Mesenchymal stem cell (in vitro differentiated cells and primary cell): ENCODE results near the gene NCOA6.
A peak's percentile ranks its signal among the peaks of the same experiment; 100 is the strongest.

Source experiments
- DNase-seq: peaks from one replicate; pipeline ENCODE4 v3.0.0-alpha.2; 2013
- H2AFZ ChIP-seq: one replicate; pipeline ENCODE4 v1.6.1; 2013; ENCODE audit warnings: low read depth, mild to moderate bottlenecking, control low read depth, inconsistent platforms, low read length, moderate library complexity
- H2AK5ac ChIP-seq: 2 replicates; pipeline ENCODE4 v1.6.1; 2013; ENCODE audit warnings: low read length, moderate library complexity, mild to moderate bottlenecking, inconsistent platforms; ENCODE audit not compliant: severe bottlenecking
- H2BK120ac ChIP-seq: one replicate; pipeline ENCODE4 v1.6.1; 2013; ENCODE audit warnings: low read depth, mild to moderate bottlenecking, inconsistent platforms, low read length, moderate library complexity
- H2BK12ac ChIP-seq, 2 experiments: one replicate each; pipeline ENCODE4 v1.6.1; 2013; ENCODE audit warnings: inconsistent platforms in 2 of 2, low read length in 2 of 2, mild to moderate bottlenecking in 2 of 2, moderate library complexity in 2 of 2, control low read depth in 1 of 2
- H2BK15ac ChIP-seq: one replicate; pipeline ENCODE4 v1.6.1; 2013; ENCODE audit warnings: mild to moderate bottlenecking, low read depth, inconsistent platforms; ENCODE audit not compliant: poor library complexity, severe bottlenecking
- H2BK5ac ChIP-seq: 2 replicates; pipeline ENCODE4 v1.6.1; 2013; ENCODE audit warnings: low read depth, mild to moderate bottlenecking, low read length, control low read depth, inconsistent platforms; ENCODE audit not compliant: poor library complexity, severe bottlenecking
- H3K14ac ChIP-seq, 2 experiments: one replicate each; pipeline ENCODE4 v1.6.1; 2013; ENCODE audit warnings: inconsistent platforms in 2 of 2, low read length in 2 of 2, control low read depth in 1 of 2, mild to moderate bottlenecking in 1 of 2, moderate library complexity in 1 of 2
- H3K18ac ChIP-seq, 2 experiments: one replicate each; pipeline ENCODE4 v1.6.1; 2013; ENCODE audit warnings: inconsistent platforms in 2 of 2, low read length in 2 of 2, control low read depth in 1 of 2, low read depth in 1 of 2, mild to moderate bottlenecking in 1 of 2
- H3K23ac ChIP-seq, 2 experiments: one replicate each; pipeline ENCODE4 v1.6.1; 2013; ENCODE audit warnings: inconsistent platforms in 2 of 2, low read length in 2 of 2, mild to moderate bottlenecking in 2 of 2, moderate library complexity in 2 of 2, control low read depth in 1 of 2
- H3K27ac ChIP-seq: 2 replicates; pipeline ENCODE4 v1.5.1; 2013; ENCODE audit warnings: mild to moderate bottlenecking, moderate library complexity, low read length, control low read depth, inconsistent platforms; ENCODE audit not compliant: poor library complexity, severe bottlenecking
- H3K27me3 ChIP-seq, 2 experiments: 2 replicates each; pipeline versions ENCODE4 v1.6.1 to v1.7.0; 2013; ENCODE audit warnings: low read length in 2 of 2, mild to moderate bottlenecking in 2 of 2, moderate library complexity in 2 of 2, control low read depth in 1 of 2, inconsistent platforms in 1 of 2; ENCODE audit not compliant: control insufficient read depth in 1 of 2, insufficient read depth in 1 of 2
- H3K36me3 ChIP-seq, 2 experiments: 2 replicates each; pipeline versions ENCODE4 v1.6.1 to v1.7.0; 2013; ENCODE audit warnings: low read length in 2 of 2, control low read depth in 1 of 2, inconsistent platforms in 1 of 2, low read depth in 1 of 2, mild to moderate bottlenecking in 1 of 2; ENCODE audit not compliant: insufficient read depth in 2 of 2, control insufficient read depth in 1 of 2
- H3K4ac ChIP-seq, 2 experiments: one replicate each; pipeline ENCODE4 v1.6.1; 2013; ENCODE audit warnings: inconsistent platforms in 2 of 2, low read length in 2 of 2, mild to moderate bottlenecking in 2 of 2, moderate library complexity in 2 of 2, control low read depth in 1 of 2, low read depth in 1 of 2
- H3K4me1 ChIP-seq: 2 replicates; pipeline ENCODE4 v1.6.1; 2013; ENCODE audit warnings: low read depth, low read length, control low read depth; ENCODE audit not compliant: control insufficient read depth, insufficient read depth
- H3K4me2 ChIP-seq: 2 replicates; pipeline ENCODE4 v1.6.1; 2013; ENCODE audit warnings: low read length, mild to moderate bottlenecking, inconsistent platforms; ENCODE audit not compliant: poor library complexity, severe bottlenecking
- H3K4me3 ChIP-seq, 2 experiments: 2 replicates each; pipeline versions ENCODE4 v1.5.1 to v1.7.0; 2013; ENCODE audit warnings: low read length in 2 of 2, mild to moderate bottlenecking in 2 of 2, control low read depth in 1 of 2, low read depth in 1 of 2; ENCODE audit not compliant: insufficient read depth in 1 of 2
- H3K79me1 ChIP-seq: replicated peaks from 2 replicates; pipeline ENCODE4 v1.6.1; 2013; ENCODE audit warnings: mild to moderate bottlenecking, control low read depth, low read length, inconsistent platforms; ENCODE audit not compliant: poor library complexity, severe bottlenecking
- H3K9ac ChIP-seq: 2 replicates; pipeline ENCODE4 v1.7.0; 2013; ENCODE audit warnings: mild to moderate bottlenecking, low read length, moderate library complexity
- H3K9me3 ChIP-seq: 2 replicates; pipeline ENCODE4 v1.7.0; 2013; ENCODE audit warnings: mild to moderate bottlenecking, low read length; ENCODE audit not compliant: control insufficient read depth
- H4K8ac ChIP-seq: one replicate; pipeline ENCODE4 v1.6.1; 2013; ENCODE audit warnings: inconsistent platforms, mild to moderate bottlenecking, low read length, moderate library complexity
- H4K91ac ChIP-seq: one replicate; pipeline ENCODE4 v1.6.1; 2013; ENCODE audit warnings: mild to moderate bottlenecking, low read length, inconsistent platforms
- WGBS: methylation state at CpG from one replicate; pipeline ENCODE4 v1.1.7; 2013; ENCODE audit warnings: mixed read lengths; 5-methylcytosine and 5-hydroxymethylcytosine counted together

Gene NCOA6

GRCh38 chr20:34711813-34712430 lies 113.5 kb downstream of the NCOA6 start:
- H3K4me3 ChIP-seq: no peak overlapping the region
- peaks cover 10% of the 10 kb centered on the region for H3K79me1 ChIP-seq
- WGBS: 81% methylated on average over 2 of the region's 3 CpGs

GRCh38 chr20:34710861-34711574 lies 114.4 kb downstream of the NCOA6 start:
- 93% methylated on average over 9 of the region's 9 CpGs for WGBS
- H3K4me3 ChIP-seq: no peak overlapping the region
- no peak overlapping the region for H2BK12ac ChIP-seq
- H4K8ac ChIP-seq: no peak overlapping the region
- no peak overlapping the region for H3K18ac ChIP-seq
- H3K27ac ChIP-seq: no peak overlapping the region
- no peaks in the 10 kb centered on the region for H3K9me3 ChIP-seq
- H3K23ac ChIP-seq: peak overlapping the region in 1 of 2 experiments; percentile 46
- H3K4me1 ChIP-seq: peaks cover 25% of the 10 kb centered on the region
- H2BK15ac ChIP-seq: no peak overlapping the region
- H3K36me3 ChIP-seq: peaks cover 31 to 39% of the 10 kb centered on the region in 2 experiments
- no peak overlapping the region for H2BK5ac ChIP-seq
- no peak overlapping the region for H2AFZ ChIP-seq
- no peak for DNase-seq
- peak overlapping the region in 1 of 2 experiments; percentile 46 for H3K4ac ChIP-seq
- H2AK5ac ChIP-seq: no peak overlapping the region
- H3K79me1 ChIP-seq: peaks cover 12% of the 10 kb centered on the region
- H3K4me2 ChIP-seq: no peak overlapping the region
- no peak overlapping the region for H2BK120ac ChIP-seq
- no peak overlapping the region for H4K91ac ChIP-seq
- no peak overlapping the region for H3K9ac ChIP-seq
- no peaks in the 10 kb centered on the region for H3K27me3 ChIP-seq
- no peak overlapping the region for H3K14ac ChIP-seq

More at GRCh38 chr20:34711813-34712430, 113.5 kb downstream of the NCOA6 start:
- Histone ChIP-seq H2BK15ac (no peak overlapping the region), H3K27ac (no peak overlapping the region), H3K27me3 (no peaks in the 10 kb centered on the region), H2AK5ac (no peak overlapping the region), H3K4ac (no peak overlapping the region), H3K4me1 (peaks cover 25% of the 10 kb centered on the region), H2BK5ac (no peak overlapping the region), H3K18ac (peak overlapping the region in 1 of 2 experiments; percentile 81), H3K9me3 (no peaks in the 10 kb centered on the region), H3K36me3 (peaks cover 30 to 43% of the 10 kb centered on the region in 2 experiments), H3K23ac (peak overlapping the region in 1 of 2 experiments; percentile 60), H2BK12ac (no peak overlapping the region), H2AFZ (no peak overlapping the region), H4K8ac (no peak overlapping the region), H4K91ac (no peak overlapping the region), H3K9ac (no peak overlapping the region), H3K14ac (no peak overlapping the region), H2BK120ac (no peak overlapping the region), H3K4me2 (no peak overlapping the region)
- DNase-seq: no peak

GRCh38 chr20:34710568-34710839 lies 114.9 kb downstream of the NCOA6 start:
- peak overlapping the region in 1 of 2 experiments; percentile 12 for H2BK12ac ChIP-seq

GRCh38 chr20:34709831-34710567 lies 115.5 kb downstream of the NCOA6 start:
- peak overlapping the region; percentile 46 to 48 for H3K18ac ChIP-seq
- H2BK15ac ChIP-seq: no peak overlapping the region
- no peak overlapping the region for H3K27ac ChIP-seq
- H3K14ac ChIP-seq: no peak overlapping the region
- peak overlapping the region in 1 of 2 experiments; percentile 6 for H3K23ac ChIP-seq
- 4% methylated on average over 61 of the region's 61 CpGs for WGBS
- H2BK120ac ChIP-seq: no peak overlapping the region
- H3K36me3 ChIP-seq: peaks cover 24 to 35% of the 10 kb centered on the region in 2 experiments
- peak overlapping the region; percentile 83 for H3K9ac ChIP-seq
- H2BK12ac ChIP-seq: peak overlapping the region in 1 of 2 experiments; percentile 12
- no peak overlapping the region for H2AK5ac ChIP-seq
- peaks cover 35% of the 10 kb centered on the region for H3K4me1 ChIP-seq
- peaks cover 14% of the 10 kb centered on the region for H3K79me1 ChIP-seq
- H4K8ac ChIP-seq: no peak overlapping the region
- H2AFZ ChIP-seq: no peak overlapping the region
- H4K91ac ChIP-seq: no peak overlapping the region
- H2BK5ac ChIP-seq: no peak overlapping the region
- DNase-seq: peak; percentile 70
- no peaks in the 10 kb centered on the region for H3K9me3 ChIP-seq
- H3K4me2 ChIP-seq: peak overlapping the region; percentile 92
- no peak overlapping the region for H3K4ac ChIP-seq
- H3K4me3 ChIP-seq: peak overlapping the region; percentile 58 to 81
- H3K27me3 ChIP-seq: no peaks in the 10 kb centered on the region

More at GRCh38 chr20:34710568-34710839, 114.9 kb downstream of the NCOA6 start:
- Histone ChIP-seq H3K9ac (peak overlapping the region; percentile 83), H2AK5ac (no peak overlapping the region), H2BK5ac (no peak overlapping the region), H3K27ac (no peak overlapping the region), H3K18ac (no peak overlapping the region), H3K23ac (peak overlapping the region in 1 of 2 experiments; percentile 6), H2AFZ (no peak overlapping the region), H3K4ac (peak overlapping the region in 1 of 2 experiments; percentile 46), H3K14ac (no peak overlapping the region), H3K4me2 (peak overlapping the region; percentile 92), H3K79me1 (peaks cover 14% of the 10 kb centered on the region), H4K91ac (no peak overlapping the region), H3K9me3 (no peaks in the 10 kb centered on the region), H2BK15ac (no peak overlapping the region), H3K27me3 (no peaks in the 10 kb centered on the region), H2BK120ac (no peak overlapping the region), H3K4me1 (peaks cover 30% of the 10 kb centered on the region), H3K4me3 (peak overlapping the region in 1 of 2 experiments; percentile 81), H3K36me3 (peaks cover 27 to 38% of the 10 kb centered on the region in 2 experiments), H4K8ac (no peak overlapping the region)
- DNase-seq: no peak
